GM12872 (cell line): ENCODE results near the gene SLC28A1.

ENCODE experiments used
- TF ChIP-seq, protein P1 (sequence below): IDR thresholded peaks from 3 replicates; pipeline ENCODE4 v1.5.1; 2011; ENCODE audit warnings: low read depth, mild to moderate bottlenecking, low read length, moderate library complexity; ENCODE audit not compliant: insufficient read depth

The SLC28A1 gene

GRCh38 chr15:84980196-84981053, 96.0 kb downstream of the SLC28A1 start:
- TF ChIP-seq, protein P1, sequence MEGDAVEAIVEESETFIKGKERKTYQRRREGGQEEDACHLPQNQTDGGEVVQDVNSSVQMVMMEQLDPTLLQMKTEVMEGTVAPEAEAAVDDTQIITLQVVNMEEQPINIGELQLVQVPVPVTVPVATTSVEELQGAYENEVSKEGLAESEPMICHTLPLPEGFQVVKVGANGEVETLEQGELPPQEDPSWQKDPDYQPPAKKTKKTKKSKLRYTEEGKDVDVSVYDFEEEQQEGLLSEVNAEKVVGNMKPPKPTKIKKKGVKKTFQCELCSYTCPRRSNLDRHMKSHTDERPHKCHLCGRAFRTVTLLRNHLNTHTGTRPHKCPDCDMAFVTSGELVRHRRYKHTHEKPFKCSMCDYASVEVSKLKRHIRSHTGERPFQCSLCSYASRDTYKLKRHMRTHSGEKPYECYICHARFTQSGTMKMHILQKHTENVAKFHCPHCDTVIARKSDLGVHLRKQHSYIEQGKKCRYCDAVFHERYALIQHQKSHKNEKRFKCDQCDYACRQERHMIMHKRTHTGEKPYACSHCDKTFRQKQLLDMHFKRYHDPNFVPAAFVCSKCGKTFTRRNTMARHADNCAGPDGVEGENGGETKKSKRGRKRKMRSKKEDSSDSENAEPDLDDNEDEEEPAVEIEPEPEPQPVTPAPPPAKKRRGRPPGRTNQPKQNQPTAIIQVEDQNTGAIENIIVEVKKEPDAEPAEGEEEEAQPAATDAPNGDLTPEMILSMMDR: no peak

- TF ChIP-seq, protein P1: no peak
Measured at GRCh38 chr15:84981054-84981710, 96.7 kb downstream of the SLC28A1 start.

- TF ChIP-seq, protein P1: no peak
Measured at GRCh38 chr15:84981711-84982300, 97.3 kb downstream of the SLC28A1 start, which contains the start of gene PDE8A. Gene PDE8A (plus strand): TSS chr15:84981856. CDS start chr15:84982163, 307 bp downstream.

- TF ChIP-seq, protein P1: no peak
Measured at GRCh38 chr15:84982301-84982920, 97.9 kb downstream of the SLC28A1 start.

- TF ChIP-seq, protein P1: no peak
Measured at GRCh38 chr15:84983294-84983693, 98.8 kb downstream of the SLC28A1 start.

- TF ChIP-seq, protein P1: no peak
Measured at GRCh38 chr15:84983711-84984110, 99.2 kb downstream of the SLC28A1 start.

DNA sequence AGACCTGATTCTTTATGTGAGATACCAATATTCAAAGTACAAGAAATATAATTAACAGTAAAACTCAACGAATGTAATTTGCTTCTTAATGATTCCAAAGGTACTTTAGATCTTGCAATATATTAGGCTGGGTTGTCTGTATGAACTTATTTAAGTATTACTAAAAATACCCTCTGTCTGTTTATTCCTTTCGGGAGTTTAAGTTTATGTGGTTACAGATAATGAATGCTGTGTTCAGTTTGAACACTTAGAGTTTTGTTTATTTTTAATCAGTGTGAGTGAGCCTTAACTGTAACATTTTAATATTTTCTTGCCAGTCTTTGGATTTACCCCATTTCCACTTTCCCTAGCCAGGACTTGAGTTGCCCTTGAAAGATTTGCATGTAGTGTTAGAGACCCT, 100.7 kb downstream of the SLC28A1 start:
- TF ChIP-seq, protein P1: no peak
